ENCODE data around the gene VAV2. TPM values are rescaled to one million over a fixed set of nuclear protein-coding genes. Genes with fewer than 3 reads are reported as not detected.
"Not testable (repeated sequence)": the region's sequence is repeated elsewhere in the genome, so short reads cannot be mapped to it uniquely, and the experiment has no call there.

The VAV2 gene
- total RNA-seq, 2 experiments from 2014 or later: 4.2 TPM

GRCh38 chr9:133928248-133928764, 63.8 kb downstream of the VAV2 start:
- Mint-ChIP-seq H3K9me3 (no peaks in the 10 kb centered on the region), H3K27ac (no peak overlapping the region), H3K4me3 (no peak overlapping the region), H3K27me3 (no peaks in the 10 kb centered on the region), H3K4me1 (no peaks in the 10 kb centered on the region), H3K36me3 (no peaks in the 10 kb centered on the region)
- no peak for DNase-seq

- Mint-ChIP-seq H3K27me3 (no peaks in the 10 kb centered on the region), H3K27ac (no peak overlapping the region), H3K4me3 (no peak overlapping the region), H3K9me3 (no peaks in the 10 kb centered on the region), H3K36me3 (no peaks in the 10 kb centered on the region), H3K4me1 (no peaks in the 10 kb centered on the region)
- DNase-seq: no peak
These were observed 65.1 kb downstream of the VAV2 start for GRCh38 chr9:133927041-133927440.

- no peaks in the 10 kb centered on the region for H3K9me3 Mint-ChIP-seq
- no peaks in the 10 kb centered on the region for H3K4me1 Mint-ChIP-seq
- H3K36me3 Mint-ChIP-seq: no peaks in the 10 kb centered on the region
- no peak overlapping the region for H3K27ac Mint-ChIP-seq
- H3K27me3 Mint-ChIP-seq: no peaks in the 10 kb centered on the region
- no peak for DNase-seq
- no peak overlapping the region for H3K4me3 Mint-ChIP-seq
These were observed 65.8 kb downstream of the VAV2 start for GRCh38 chr9:133926165-133926856.

- H3K27me3 Mint-ChIP-seq: no peaks in the 10 kb centered on the region
- H3K9me3 Mint-ChIP-seq: no peaks in the 10 kb centered on the region
- DNase-seq: no peak
- H3K27ac Mint-ChIP-seq: no peak overlapping the region
- no peaks in the 10 kb centered on the region for H3K36me3 Mint-ChIP-seq
- H3K4me3 Mint-ChIP-seq: no peak overlapping the region
- H3K4me1 Mint-ChIP-seq: no peaks in the 10 kb centered on the region
These were observed 67.7 kb downstream of the VAV2 start for GRCh38 chr9:133924453-133924852.

- H3K36me3 Mint-ChIP-seq, DNase-seq, H3K4me1 Mint-ChIP-seq, H3K9me3 Mint-ChIP-seq, H3K27ac Mint-ChIP-seq, H3K4me3 Mint-ChIP-seq, H3K27me3 Mint-ChIP-seq: not testable (repeated sequence)
These were observed 68.5 kb downstream of the VAV2 start for GRCh38 chr9:133923608-133924007.

- Mint-ChIP-seq H3K27me3 (peaks cover 4% of the 10 kb centered on the region), H3K9me3 (no peaks in the 10 kb centered on the region), H3K4me3 (no peak overlapping the region), H3K36me3 (no peaks in the 10 kb centered on the region), H3K27ac (no peak overlapping the region), H3K4me1 (no peaks in the 10 kb centered on the region)
- no peak for DNase-seq
These were observed 70.3 kb downstream of the VAV2 start for GRCh38 chr9:133921866-133922265.

- Mint-ChIP-seq H3K4me1 (no peaks in the 10 kb centered on the region), H3K9me3 (no peaks in the 10 kb centered on the region), H3K36me3 (no peaks in the 10 kb centered on the region), H3K27me3 (peaks cover 5% of the 10 kb centered on the region), H3K27ac (no peak overlapping the region), H3K4me3 (no peak overlapping the region)
- DNase-seq: no peak
These were observed 71.7 kb downstream of the VAV2 start for GRCh38 chr9:133920471-133920870.

- no peak for DNase-seq
- Mint-ChIP-seq H3K4me3 (no peak overlapping the region), H3K4me1 (no peaks in the 10 kb centered on the region), H3K27ac (no peak overlapping the region), H3K9me3 (no peaks in the 10 kb centered on the region), H3K27me3 (peaks cover 9% of the 10 kb centered on the region), H3K36me3 (no peaks in the 10 kb centered on the region)
These were observed 72.6 kb downstream of the VAV2 start for GRCh38 chr9:133919253-133920115.

- Mint-ChIP-seq H3K4me3 (no peak overlapping the region), H3K4me1 (no peaks in the 10 kb centered on the region), H3K27ac (no peak overlapping the region), H3K9me3 (no peaks in the 10 kb centered on the region), H3K36me3 (no peaks in the 10 kb centered on the region), H3K27me3 (peaks cover 9% of the 10 kb centered on the region)
- no peak for DNase-seq
These were observed 73.9 kb downstream of the VAV2 start for GRCh38 chr9:133918111-133918813.

GRCh38 chr9:133917375-133917774, 74.7 kb downstream of the VAV2 start:
- Mint-ChIP-seq H3K27me3 (peaks cover 9% of the 10 kb centered on the region), H3K4me1 (no peaks in the 10 kb centered on the region), H3K4me3 (no peak overlapping the region), H3K27ac (no peak overlapping the region), H3K9me3 (no peaks in the 10 kb centered on the region), H3K36me3 (no peaks in the 10 kb centered on the region)
- DNase-seq: no peak

GRCh38 chr9:133916159-133916541, 76.0 kb downstream of the VAV2 start:
- H3K27me3 Mint-ChIP-seq: peaks cover 9% of the 10 kb centered on the region
- DNase-seq: no peak
- H3K4me1 Mint-ChIP-seq: no peaks in the 10 kb centered on the region
- no peak overlapping the region for H3K27ac Mint-ChIP-seq
- H3K36me3 Mint-ChIP-seq: no peaks in the 10 kb centered on the region
- no peak overlapping the region for H3K4me3 Mint-ChIP-seq
- no peaks in the 10 kb centered on the region for H3K9me3 Mint-ChIP-seq

GRCh38 chr9:133915534-133916158, 76.5 kb downstream of the VAV2 start:
- Mint-ChIP-seq H3K4me1 (no peaks in the 10 kb centered on the region), H3K36me3 (no peaks in the 10 kb centered on the region), H3K4me3 (no peak overlapping the region), H3K27ac (no peak overlapping the region), H3K27me3 (peaks cover 9% of the 10 kb centered on the region), H3K9me3 (no peaks in the 10 kb centered on the region)
- DNase-seq: no peak

GRCh38 chr9:133914442-133915342, 77.4 kb downstream of the VAV2 start:
- Mint-ChIP-seq H3K36me3 (no peaks in the 10 kb centered on the region), H3K9me3 (no peaks in the 10 kb centered on the region), H3K4me3 (no peak overlapping the region), H3K27me3 (peaks cover 9% of the 10 kb centered on the region), H3K27ac (peak overlapping the region; percentile 38), H3K4me1 (no peaks in the 10 kb centered on the region)
- no peak for DNase-seq

Measured in activated naive CD8-positive, alpha-beta T cell treated with anti-CD3 and anti-CD28 coated beads for 36 hours (primary cell).